Panc1 (cell line): ENCODE data around the gene TMEM259.

ENCODE experiments used
- POLR2AphosphoS5 ChIP-seq: IDR thresholded peaks from 2 replicates; pipeline ENCODE4 v1.6.1; 2012; ENCODE audit warnings: mild to moderate bottlenecking, low read depth, low read length, moderate library complexity
- TF ChIP-seq, protein P1 (sequence below): fragments of 450-650 bp; IDR thresholded peaks from 2 replicates; pipeline ENCODE4 v1.5.1; 2017; ENCODE audit warnings: mild to moderate bottlenecking

DNA sequence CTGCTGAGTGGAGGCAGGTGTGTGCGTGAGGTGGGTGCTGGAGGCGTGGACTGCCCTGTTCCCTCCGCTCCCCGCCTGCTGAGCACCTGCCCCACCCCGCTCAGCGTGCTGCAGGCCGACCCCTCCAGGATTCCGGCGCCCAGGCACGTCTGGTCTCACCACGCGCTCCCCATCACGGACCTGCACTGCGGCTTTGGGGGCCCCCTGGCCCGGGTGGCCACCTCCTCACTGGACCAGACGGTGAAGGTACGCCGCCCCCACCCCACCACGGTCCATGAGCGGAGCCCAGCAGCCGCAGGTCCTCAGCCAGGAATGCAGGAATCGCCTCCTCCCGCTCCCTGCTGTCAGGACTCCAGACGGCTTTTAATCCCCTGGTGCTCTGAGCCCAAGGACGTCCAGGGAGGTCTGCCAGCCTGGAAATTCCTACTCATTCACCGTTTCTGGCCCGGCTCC is 30.8 kb downstream of the TMEM259 start:
- TF ChIP-seq, protein P1, sequence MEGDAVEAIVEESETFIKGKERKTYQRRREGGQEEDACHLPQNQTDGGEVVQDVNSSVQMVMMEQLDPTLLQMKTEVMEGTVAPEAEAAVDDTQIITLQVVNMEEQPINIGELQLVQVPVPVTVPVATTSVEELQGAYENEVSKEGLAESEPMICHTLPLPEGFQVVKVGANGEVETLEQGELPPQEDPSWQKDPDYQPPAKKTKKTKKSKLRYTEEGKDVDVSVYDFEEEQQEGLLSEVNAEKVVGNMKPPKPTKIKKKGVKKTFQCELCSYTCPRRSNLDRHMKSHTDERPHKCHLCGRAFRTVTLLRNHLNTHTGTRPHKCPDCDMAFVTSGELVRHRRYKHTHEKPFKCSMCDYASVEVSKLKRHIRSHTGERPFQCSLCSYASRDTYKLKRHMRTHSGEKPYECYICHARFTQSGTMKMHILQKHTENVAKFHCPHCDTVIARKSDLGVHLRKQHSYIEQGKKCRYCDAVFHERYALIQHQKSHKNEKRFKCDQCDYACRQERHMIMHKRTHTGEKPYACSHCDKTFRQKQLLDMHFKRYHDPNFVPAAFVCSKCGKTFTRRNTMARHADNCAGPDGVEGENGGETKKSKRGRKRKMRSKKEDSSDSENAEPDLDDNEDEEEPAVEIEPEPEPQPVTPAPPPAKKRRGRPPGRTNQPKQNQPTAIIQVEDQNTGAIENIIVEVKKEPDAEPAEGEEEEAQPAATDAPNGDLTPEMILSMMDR: no peak
- TF ChIP-seq POLR2AphosphoS5: no peak
